ENCODE results near the gene URB1. TPM values are rescaled to one million over a fixed set of nuclear protein-coding genes. Genes with fewer than 3 reads are reported as not detected.

URB1 gene
- total and polyA plus RNA-seq, 2 of the 8 experiments (the other 6 are each of a cell fraction or from before 2014, with no cell fraction given): 8.1 to 28.9 TPM

- TF ChIP-seq EZH2 (IDR thresholded peaks at IDR 0.05; ENCODE audit: low read depth, low read length, severe bottlenecking): no peak
- TF ChIP-seq, protein P1, sequence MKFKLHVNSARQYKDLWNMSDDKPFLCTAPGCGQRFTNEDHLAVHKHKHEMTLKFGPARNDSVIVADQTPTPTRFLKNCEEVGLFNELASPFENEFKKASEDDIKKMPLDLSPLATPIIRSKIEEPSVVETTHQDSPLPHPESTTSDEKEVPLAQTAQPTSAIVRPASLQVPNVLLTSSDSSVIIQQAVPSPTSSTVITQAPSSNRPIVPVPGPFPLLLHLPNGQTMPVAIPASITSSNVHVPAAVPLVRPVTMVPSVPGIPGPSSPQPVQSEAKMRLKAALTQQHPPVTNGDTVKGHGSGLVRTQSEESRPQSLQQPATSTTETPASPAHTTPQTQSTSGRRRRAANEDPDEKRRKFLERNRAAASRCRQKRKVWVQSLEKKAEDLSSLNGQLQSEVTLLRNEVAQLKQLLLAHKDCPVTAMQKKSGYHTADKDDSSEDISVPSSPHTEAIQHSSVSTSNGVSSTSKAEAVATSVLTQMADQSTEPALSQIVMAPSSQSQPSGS (IDR thresholded peaks at IDR 0.05; ENCODE audit: low read length): no peak
- TF ChIP-seq USF2 (IDR thresholded peaks at IDR 0.05; ENCODE audit: low read length): no peak
- no peak for TF ChIP-seq NRF1 (IDR thresholded peaks at IDR 0.05; ENCODE audit: low read depth, low read length)
- TF ChIP-seq EP300 (IDR thresholded peaks at IDR 0.05; ENCODE audit: borderline replicate concordance in 1 of 2, low read depth in 2 of 2, low read length in 2 of 2): no peak
These were observed 3.3 kb downstream of the URB1 start (continued) for GRCh38 chr21:32389337-32390015.
